GM23338 (cell line): ENCODE data around the gene TRAF2. TPM values are rescaled to one million over a fixed set of nuclear protein-coding genes. Genes with fewer than 3 reads are reported as not detected.

Source experiments
- ATAC-seq: fragments of 200-7000 bp; cut with Tn5 transposase; 3 replicates; pipeline ENCODE4 v1.9.1; 2020
- DNase-seq: peaks from one replicate; pipeline ENCODE4 v3.0.0-alpha.2; 2015; ENCODE audit warnings: low spot score
- H2AFZ ChIP-seq: fragments of 200-600 bp; sonication (generic); 2 replicates; pipeline ENCODE4 v1.8.0; 2016; ENCODE audit warnings: antibody characterized with exemption, mild to moderate bottlenecking, moderate library complexity
- H3F3A ChIP-seq: fragments of 200-600 bp; sonication (generic); replicated peaks from 2 replicates; pipeline ENCODE4 v1.8.0; 2017; ENCODE audit warnings: antibody characterized with exemption, mixed run types, low read depth
- H3K27ac ChIP-seq: fragments of 200-600 bp; sonication (generic); 2 replicates; pipeline ENCODE4 v1.6.1; 2016; ENCODE audit warnings: low read depth
- H3K27me3 ChIP-seq: fragments of 200-600 bp; sonication (generic); 2 replicates; pipeline ENCODE4 v1.8.0; 2016; ENCODE audit warnings: mild to moderate bottlenecking, mixed run types, moderate library complexity; ENCODE audit not compliant: insufficient read depth
- H3K36me3 ChIP-seq: fragments of 200-600 bp; sonication (generic); 2 replicates; pipeline ENCODE4 v1.8.0; 2016; ENCODE audit warnings: mild to moderate bottlenecking; ENCODE audit not compliant: insufficient read depth
- H3K4me1 ChIP-seq: fragments of 200-600 bp; sonication (generic); 2 replicates; pipeline ENCODE4 v1.8.0; 2016; ENCODE audit warnings: mild to moderate bottlenecking, moderate library complexity; ENCODE audit not compliant: insufficient read depth
- H3K4me2 ChIP-seq: fragments of 200-600 bp; sonication (generic); 2 replicates; pipeline ENCODE4 v1.7.1; 2017; ENCODE audit warnings: mixed run types
- H3K4me3 ChIP-seq: fragments of 200-600 bp; sonication (generic); 2 replicates; pipeline ENCODE4 v1.6.1; 2016; ENCODE audit warnings: mixed run types
- H3K79me2 ChIP-seq: fragments of 200-600 bp; sonication (generic); replicated peaks from 2 replicates; pipeline ENCODE4 v1.8.0; 2017; ENCODE audit warnings: mild to moderate bottlenecking; ENCODE audit not compliant: insufficient read depth
- H3K9me2 ChIP-seq: fragments of 200-600 bp; sonication (generic); 2 replicates; pipeline ENCODE4 v1.8.0; 2017; ENCODE audit not compliant: insufficient read depth
- H4K20me1 ChIP-seq: fragments of 200-600 bp; sonication (generic); replicated peaks from 2 replicates; pipeline ENCODE4 v1.8.0; 2017; ENCODE audit warnings: mild to moderate bottlenecking; ENCODE audit not compliant: insufficient read depth
- H3K27ac Mint-ChIP-seq: 2 replicates; pipeline ENCODE4 v1.8.0; 2020; ENCODE audit warnings: inconsistent platforms, mild to moderate bottlenecking, moderate library complexity, mixed read lengths
- H3K27me3 Mint-ChIP-seq: 3 replicates; pipeline ENCODE4 v1.8.0; 2022; ENCODE audit warnings: low read depth, mild to moderate bottlenecking, moderate library complexity, mixed read lengths, inconsistent platforms; ENCODE audit not compliant: insufficient read depth, poor library complexity
- H3K36me3 Mint-ChIP-seq: 3 replicates; pipeline ENCODE4 v1.8.0; 2021; ENCODE audit warnings: low read depth, mild to moderate bottlenecking, inconsistent platforms, moderate library complexity, mixed read lengths
- H3K4me1 Mint-ChIP-seq: 3 replicates; pipeline ENCODE4 v1.8.0; 2020; ENCODE audit warnings: mild to moderate bottlenecking, inconsistent platforms, mixed read lengths
- H3K4me3 Mint-ChIP-seq: 3 replicates; pipeline ENCODE4 v1.8.0; 2021; ENCODE audit warnings: moderate library complexity, mild to moderate bottlenecking, inconsistent platforms, mixed read lengths
- H3K9me3 Mint-ChIP-seq: 3 replicates; pipeline ENCODE4 v1.8.0; 2020; ENCODE audit warnings: moderate library complexity, mild to moderate bottlenecking, inconsistent platforms, mixed read lengths
- CREB1 ChIP-seq: fragments of 250-450 bp; sonication (Bioruptor Pico); IDR thresholded peaks from 2 replicates; pipeline ENCODE4 v1.5.0; 2020; ENCODE audit warnings: low read depth, mild to moderate bottlenecking, moderate library complexity
- EZH2phosphoT487 ChIP-seq: fragments of 200-600 bp; sonication (generic); IDR thresholded peaks from one replicate; pipeline ENCODE4 v1.8.1; 2018; ENCODE audit warnings: antibody characterized with exemption; ENCODE audit not compliant: unreplicated experiment
- JUNB ChIP-seq: IDR thresholded peaks from one replicate; pipeline ENCODE4 v1.6.1; 2016; ENCODE audit warnings: antibody characterized with exemption; ENCODE audit not compliant: unreplicated experiment
- NANOG ChIP-seq: IDR thresholded peaks from 2 replicates; pipeline ENCODE4 v1.6.1; 2016; ENCODE audit warnings: antibody characterized with exemption, borderline replicate concordance
- POLR2AphosphoS5 ChIP-seq: IDR thresholded peaks from 2 replicates; pipeline ENCODE4 v1.6.1; 2016; ENCODE audit warnings: antibody characterized with exemption, low read depth
- STAT1 ChIP-seq: IDR thresholded peaks from one replicate; pipeline ENCODE4 v1.6.1; 2016; ENCODE audit warnings: antibody characterized with exemption; ENCODE audit not compliant: unreplicated experiment
- polyA plus RNA-seq: library from polyadenylated mRNA; unstranded; fragments of >200 nt; fragmentation: Nextera tagmentation; extraction: Ambion mirVana; gene quantifications from 2 replicates; pipeline ENCODE4 v1.2.1, GENCODE V29; 2016
- total RNA-seq: library from RNA; depleted of rRNA; stranded (reverse); fragments of >200 nt; shearing (Covaris generic); gene quantifications from 2 replicates; pipeline ENCODE4 v1.2.3, GENCODE V29; 2014
- TF ChIP-seq, protein P1 (sequence below), 2 experiments: fragments of 200-600 bp in 1 of 2; sonication (generic) in 1 of 2; conservative IDR thresholded peaks; 2 replicates each; pipeline versions ENCODE4 v1.5.1 to v1.6.1; 2016 to 2017; ENCODE audit warnings: antibody characterized with exemption in 2 of 2, low read depth in 2 of 2, mild to moderate bottlenecking in 2 of 2, moderate library complexity in 1 of 2
- TF ChIP-seq, protein P2 (sequence below): fragments of 250-450 bp; sonication (Bioruptor Pico); IDR thresholded peaks from 2 replicates; pipeline ENCODE4 v1.5.0; 2020; ENCODE audit warnings: mild to moderate bottlenecking, moderate library complexity
- TF ChIP-seq, protein P3 (sequence below): IDR thresholded peaks from one replicate; pipeline ENCODE4 v1.6.1; 2018; ENCODE audit warnings: antibody characterized with exemption; ENCODE audit not compliant: unreplicated experiment
- TF ChIP-seq, protein P4 (sequence below): IDR thresholded peaks from 2 replicates; pipeline ENCODE4 v1.6.1; 2016; ENCODE audit warnings: antibody characterized with exemption

Gene TRAF2
- total and polyA plus RNA-seq, 2 experiments from 2014 or later, result 25.4 to 39.9 TPM

DNA sequence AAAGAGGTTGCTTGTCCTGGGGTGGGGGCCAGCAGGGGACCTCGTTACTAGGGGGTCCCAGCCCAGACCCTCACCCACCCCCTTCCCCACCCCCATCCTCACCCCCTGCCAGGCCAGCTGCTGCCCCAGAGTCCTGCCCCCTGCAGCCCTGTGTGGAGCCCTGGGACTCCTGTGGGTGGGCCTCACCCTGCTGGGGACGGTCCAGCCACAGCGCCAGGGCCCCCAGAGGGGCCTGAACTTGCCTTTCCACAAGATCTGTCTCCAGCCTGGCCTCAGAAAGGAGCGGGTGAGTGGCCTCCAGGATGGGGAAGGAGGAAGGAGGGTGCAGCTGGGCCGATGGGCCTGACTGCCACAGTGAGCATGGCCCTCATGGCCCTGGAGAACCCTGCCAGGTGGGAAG lies 83.5 kb downstream of the TRAF2 start (continued):
- TF ChIP-seq, protein P1, sequence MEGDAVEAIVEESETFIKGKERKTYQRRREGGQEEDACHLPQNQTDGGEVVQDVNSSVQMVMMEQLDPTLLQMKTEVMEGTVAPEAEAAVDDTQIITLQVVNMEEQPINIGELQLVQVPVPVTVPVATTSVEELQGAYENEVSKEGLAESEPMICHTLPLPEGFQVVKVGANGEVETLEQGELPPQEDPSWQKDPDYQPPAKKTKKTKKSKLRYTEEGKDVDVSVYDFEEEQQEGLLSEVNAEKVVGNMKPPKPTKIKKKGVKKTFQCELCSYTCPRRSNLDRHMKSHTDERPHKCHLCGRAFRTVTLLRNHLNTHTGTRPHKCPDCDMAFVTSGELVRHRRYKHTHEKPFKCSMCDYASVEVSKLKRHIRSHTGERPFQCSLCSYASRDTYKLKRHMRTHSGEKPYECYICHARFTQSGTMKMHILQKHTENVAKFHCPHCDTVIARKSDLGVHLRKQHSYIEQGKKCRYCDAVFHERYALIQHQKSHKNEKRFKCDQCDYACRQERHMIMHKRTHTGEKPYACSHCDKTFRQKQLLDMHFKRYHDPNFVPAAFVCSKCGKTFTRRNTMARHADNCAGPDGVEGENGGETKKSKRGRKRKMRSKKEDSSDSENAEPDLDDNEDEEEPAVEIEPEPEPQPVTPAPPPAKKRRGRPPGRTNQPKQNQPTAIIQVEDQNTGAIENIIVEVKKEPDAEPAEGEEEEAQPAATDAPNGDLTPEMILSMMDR (conservative IDR thresholded peaks at IDR 0.05; ENCODE audit: low read depth in 2 of 2), result no peak

DNA sequence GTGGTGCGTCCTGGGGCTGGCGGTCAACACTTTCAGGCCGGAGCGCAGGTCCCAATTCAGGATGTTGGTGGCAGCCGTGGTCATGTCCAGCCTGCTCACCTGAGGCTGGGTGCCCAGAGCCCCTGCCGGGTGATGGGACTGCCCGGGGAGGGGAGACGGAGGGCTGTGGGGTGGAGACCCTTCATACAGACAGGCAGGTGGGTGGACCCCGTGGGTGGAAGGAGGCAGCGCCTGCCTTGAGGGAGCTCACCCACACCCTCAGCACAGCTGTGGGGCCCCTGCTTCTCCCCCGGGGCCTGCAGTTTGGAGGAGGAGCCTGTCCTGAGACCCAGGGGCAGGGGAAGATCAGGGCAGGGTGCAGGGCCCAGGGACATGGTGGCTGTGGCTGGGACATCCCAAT lies 84.0 kb downstream of the TRAF2 start:
- Histone ChIP-seq H2AFZ (no peak overlapping the region), H3K4me3 (no peak overlapping the region), H4K20me1 (no peaks in the 10 kb centered on the region), H3K4me1 (peaks cover 9% of the 10 kb centered on the region), H3K36me3 (no peaks in the 10 kb centered on the region), H3F3A (no peaks in the 10 kb centered on the region), H3K4me2 (no peak overlapping the region), H3K27me3 (no peaks in the 10 kb centered on the region), H3K9me2 (no peaks in the 10 kb centered on the region), H3K27ac (no peak overlapping the region), H3K79me2 (no peaks in the 10 kb centered on the region)
- ATAC-seq (no peak), DNase-seq (no peak)
- Mint-ChIP-seq H3K27me3 (peaks cover 5% of the 10 kb centered on the region), H3K4me1 (peaks cover 9% of the 10 kb centered on the region), H3K4me3 (no peak overlapping the region), H3K27ac (no peak overlapping the region), H3K36me3 (no peaks in the 10 kb centered on the region), H3K9me3 (no peaks in the 10 kb centered on the region; the same call in 2 of the 3 replicates)
- TF ChIP-seq STAT1 (no peak), JUNB (no peak), POLR2AphosphoS5 (no peak), NANOG (no peak), EZH2phosphoT487 (no peak), CREB1 (CRISPR knock-in tag) (no peak)
- TF ChIP-seq, protein P1 (conservative IDR thresholded peaks at IDR 0.05; ENCODE audit: low read depth in 2 of 2), result no peak
- TF ChIP-seq, protein P2, sequence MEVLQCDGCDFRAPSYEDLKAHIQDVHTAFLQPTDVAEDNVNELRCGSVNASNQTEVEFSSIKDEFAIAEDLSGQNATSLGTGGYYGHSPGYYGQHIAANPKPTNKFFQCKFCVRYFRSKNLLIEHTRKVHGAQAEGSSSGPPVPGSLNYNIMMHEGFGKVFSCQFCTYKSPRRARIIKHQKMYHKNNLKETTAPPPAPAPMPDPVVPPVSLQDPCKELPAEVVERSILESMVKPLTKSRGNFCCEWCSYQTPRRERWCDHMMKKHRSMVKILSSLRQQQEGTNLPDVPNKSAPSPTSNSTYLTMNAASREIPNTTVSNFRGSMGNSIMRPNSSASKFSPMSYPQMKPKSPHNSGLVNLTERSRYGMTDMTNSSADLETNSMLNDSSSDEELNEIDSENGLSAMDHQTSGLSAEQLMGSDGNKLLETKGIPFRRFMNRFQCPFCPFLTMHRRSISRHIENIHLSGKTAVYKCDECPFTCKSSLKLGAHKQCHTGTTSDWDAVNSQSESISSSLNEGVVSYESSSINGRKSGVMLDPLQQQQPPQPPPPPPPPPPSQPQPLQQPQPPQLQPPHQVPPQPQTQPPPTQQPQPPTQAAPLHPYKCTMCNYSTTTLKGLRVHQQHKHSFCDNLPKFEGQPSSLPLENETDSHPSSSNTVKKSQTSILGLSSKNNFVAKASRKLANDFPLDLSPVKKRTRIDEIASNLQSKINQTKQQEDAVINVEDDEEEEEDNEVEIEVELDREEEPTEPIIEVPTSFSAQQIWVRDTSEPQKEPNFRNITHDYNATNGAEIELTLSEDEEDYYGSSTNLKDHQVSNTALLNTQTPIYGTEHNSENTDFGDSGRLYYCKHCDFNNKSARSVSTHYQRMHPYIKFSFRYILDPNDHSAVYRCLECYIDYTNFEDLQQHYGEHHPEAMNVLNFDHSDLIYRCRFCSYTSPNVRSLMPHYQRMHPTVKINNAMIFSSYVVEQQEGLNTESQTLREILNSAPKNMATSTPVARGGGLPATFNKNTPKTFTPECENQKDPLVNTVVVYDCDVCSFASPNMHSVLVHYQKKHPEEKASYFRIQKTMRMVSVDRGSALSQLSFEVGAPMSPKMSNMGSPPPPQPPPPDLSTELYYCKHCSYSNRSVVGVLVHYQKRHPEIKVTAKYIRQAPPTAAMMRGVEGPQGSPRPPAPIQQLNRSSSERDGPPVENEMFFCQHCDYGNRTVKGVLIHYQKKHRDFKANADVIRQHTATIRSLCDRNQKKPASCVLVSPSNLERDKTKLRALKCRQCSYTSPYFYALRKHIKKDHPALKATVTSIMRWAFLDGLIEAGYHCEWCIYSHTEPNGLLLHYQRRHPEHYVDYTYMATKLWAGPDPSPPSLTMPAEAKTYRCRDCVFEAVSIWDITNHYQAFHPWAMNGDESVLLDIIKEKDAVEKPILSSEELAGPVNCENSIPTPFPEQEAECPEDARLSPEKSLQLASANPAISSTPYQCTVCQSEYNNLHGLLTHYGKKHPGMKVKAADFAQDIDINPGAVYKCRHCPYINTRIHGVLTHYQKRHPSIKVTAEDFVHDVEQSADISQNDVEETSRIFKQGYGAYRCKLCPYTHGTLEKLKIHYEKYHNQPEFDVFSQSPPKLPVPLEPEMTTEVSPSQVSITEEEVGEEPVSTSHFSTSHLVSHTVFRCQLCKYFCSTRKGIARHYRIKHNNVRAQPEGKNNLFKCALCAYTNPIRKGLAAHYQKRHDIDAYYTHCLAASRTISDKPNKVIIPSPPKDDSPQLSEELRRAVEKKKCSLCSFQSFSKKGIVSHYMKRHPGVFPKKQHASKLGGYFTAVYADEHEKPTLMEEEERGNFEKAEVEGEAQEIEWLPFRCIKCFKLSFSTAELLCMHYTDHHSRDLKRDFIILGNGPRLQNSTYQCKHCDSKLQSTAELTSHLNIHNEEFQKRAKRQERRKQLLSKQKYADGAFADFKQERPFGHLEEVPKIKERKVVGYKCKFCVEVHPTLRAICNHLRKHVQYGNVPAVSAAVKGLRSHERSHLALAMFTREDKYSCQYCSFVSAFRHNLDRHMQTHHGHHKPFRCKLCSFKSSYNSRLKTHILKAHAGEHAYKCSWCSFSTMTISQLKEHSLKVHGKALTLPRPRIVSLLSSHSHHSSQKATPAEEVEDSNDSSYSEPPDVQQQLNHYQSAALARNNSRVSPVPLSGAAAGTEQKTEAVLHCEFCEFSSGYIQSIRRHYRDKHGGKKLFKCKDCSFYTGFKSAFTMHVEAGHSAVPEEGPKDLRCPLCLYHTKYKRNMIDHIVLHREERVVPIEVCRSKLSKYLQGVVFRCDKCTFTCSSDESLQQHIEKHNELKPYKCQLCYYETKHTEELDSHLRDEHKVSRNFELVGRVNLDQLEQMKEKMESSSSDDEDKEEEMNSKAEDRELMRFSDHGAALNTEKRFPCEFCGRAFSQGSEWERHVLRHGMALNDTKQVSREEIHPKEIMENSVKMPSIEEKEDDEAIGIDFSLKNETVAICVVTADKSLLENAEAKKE (CRISPR knock-in tag), result no peak
- TF ChIP-seq, protein P3, sequence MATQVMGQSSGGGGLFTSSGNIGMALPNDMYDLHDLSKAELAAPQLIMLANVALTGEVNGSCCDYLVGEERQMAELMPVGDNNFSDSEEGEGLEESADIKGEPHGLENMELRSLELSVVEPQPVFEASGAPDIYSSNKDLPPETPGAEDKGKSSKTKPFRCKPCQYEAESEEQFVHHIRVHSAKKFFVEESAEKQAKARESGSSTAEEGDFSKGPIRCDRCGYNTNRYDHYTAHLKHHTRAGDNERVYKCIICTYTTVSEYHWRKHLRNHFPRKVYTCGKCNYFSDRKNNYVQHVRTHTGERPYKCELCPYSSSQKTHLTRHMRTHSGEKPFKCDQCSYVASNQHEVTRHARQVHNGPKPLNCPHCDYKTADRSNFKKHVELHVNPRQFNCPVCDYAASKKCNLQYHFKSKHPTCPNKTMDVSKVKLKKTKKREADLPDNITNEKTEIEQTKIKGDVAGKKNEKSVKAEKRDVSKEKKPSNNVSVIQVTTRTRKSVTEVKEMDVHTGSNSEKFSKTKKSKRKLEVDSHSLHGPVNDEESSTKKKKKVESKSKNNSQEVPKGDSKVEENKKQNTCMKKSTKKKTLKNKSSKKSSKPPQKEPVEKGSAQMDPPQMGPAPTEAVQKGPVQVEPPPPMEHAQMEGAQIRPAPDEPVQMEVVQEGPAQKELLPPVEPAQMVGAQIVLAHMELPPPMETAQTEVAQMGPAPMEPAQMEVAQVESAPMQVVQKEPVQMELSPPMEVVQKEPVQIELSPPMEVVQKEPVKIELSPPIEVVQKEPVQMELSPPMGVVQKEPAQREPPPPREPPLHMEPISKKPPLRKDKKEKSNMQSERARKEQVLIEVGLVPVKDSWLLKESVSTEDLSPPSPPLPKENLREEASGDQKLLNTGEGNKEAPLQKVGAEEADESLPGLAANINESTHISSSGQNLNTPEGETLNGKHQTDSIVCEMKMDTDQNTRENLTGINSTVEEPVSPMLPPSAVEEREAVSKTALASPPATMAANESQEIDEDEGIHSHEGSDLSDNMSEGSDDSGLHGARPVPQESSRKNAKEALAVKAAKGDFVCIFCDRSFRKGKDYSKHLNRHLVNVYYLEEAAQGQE, result no peak
- TF ChIP-seq, protein P4, sequence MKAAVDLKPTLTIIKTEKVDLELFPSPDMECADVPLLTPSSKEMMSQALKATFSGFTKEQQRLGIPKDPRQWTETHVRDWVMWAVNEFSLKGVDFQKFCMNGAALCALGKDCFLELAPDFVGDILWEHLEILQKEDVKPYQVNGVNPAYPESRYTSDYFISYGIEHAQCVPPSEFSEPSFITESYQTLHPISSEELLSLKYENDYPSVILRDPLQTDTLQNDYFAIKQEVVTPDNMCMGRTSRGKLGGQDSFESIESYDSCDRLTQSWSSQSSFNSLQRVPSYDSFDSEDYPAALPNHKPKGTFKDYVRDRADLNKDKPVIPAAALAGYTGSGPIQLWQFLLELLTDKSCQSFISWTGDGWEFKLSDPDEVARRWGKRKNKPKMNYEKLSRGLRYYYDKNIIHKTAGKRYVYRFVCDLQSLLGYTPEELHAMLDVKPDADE, result no peak
